GM12891 (cell line): ENCODE data around the gene CD22.

ENCODE experiments used
- PAX5 ChIP-seq: IDR thresholded peaks from 2 replicates; pipeline ENCODE4 v1.6.1; 2011; ENCODE audit warnings: low read length, moderate library complexity, mild to moderate bottlenecking; ENCODE audit not compliant: insufficient read depth, severe bottlenecking
- POLR2A ChIP-seq: IDR thresholded peaks from 2 replicates; pipeline ENCODE4 v1.6.1; 2011; ENCODE audit warnings: low read depth, low read length, control low read depth
- POLR2AphosphoS5 ChIP-seq: IDR thresholded peaks from 2 replicates; pipeline ENCODE4 v1.6.1; 2011; ENCODE audit warnings: low read depth, low read length, control low read depth
- TAF1 ChIP-seq: IDR thresholded peaks from 2 replicates; pipeline ENCODE4 v1.6.1; 2011; ENCODE audit warnings: low read depth, low read length, control low read depth

DNA sequence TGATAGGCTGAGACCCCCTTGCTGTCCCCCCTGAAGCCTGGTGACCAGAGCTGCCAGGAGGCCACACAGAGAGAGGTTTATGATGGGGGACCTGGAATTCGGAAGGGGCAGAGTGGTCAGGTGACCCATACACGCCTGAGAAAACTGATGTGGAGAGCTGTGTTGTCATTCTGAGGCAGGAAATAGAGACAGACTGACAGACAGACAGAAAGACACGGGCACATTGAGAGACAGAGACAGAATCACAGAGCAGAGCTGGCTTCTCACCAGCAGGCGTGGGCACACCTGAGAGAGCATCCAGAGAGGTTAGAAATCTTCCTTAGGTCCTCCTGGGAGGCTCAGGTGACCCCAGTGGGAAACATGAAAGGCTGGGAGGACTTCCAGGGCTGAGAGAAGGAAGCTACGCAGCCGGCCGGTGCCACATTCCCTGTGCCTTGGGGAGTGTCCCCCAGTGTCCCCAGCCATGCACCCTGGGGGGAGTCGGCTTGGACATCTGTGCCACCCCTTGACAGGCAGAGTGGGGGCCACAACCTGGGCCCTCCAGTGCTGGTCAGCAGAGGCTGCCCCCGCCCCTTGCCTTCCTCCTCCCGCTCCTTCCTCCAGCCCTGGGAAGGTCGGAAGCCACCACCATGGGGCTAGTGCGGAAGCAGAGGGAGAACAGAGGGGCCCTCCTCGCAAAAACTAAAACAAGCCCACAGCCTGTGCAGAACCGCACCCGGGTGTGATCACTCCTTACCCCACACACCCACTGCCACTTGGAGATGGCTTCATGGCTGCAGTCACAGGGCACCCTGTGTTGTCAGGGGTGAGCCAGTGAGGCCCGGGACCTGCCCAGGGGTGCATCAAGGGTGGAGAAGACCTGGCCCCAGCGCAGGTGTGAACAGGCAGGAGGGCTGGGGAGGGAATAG lies 20.9 kb downstream of the CD22 start:
- TF ChIP-seq POLR2A = no peak; the same call in 1 of the 2 replicates
- TF ChIP-seq TAF1 = no peak
- no peak; the same call in 1 of the 2 replicates for TF ChIP-seq POLR2AphosphoS5
- TF ChIP-seq PAX5 = no peak
